Caco-2 (cell line): Measurements from ENCODE around the gene SULT4A1. TPM values are rescaled to one million over a fixed set of nuclear protein-coding genes. Genes with fewer than 3 reads are reported as not detected.

Source experiments
- BruUV-seq: library from RNA; stranded (reverse); fragments of 400-500 nt; replicated peaks from 2 replicates; lab custom pipeline; 2021; lab: Mats Ljungman, UMichigan
- CTCF ChIA-PET: fragments of 300-600 bp; sonication (Branson Sonifier 250); formaldehyde crosslinking; loops from one replicate; lab custom pipeline; 2022; ENCODE audit warnings: antibody characterized with exemption; lab: Charles Lee
- POLR2A ChIA-PET: fragments of 300-600 bp; sonication (Branson Sonifier 250); formaldehyde crosslinking; loops from one replicate; lab custom pipeline; 2022; ENCODE audit warnings: antibody characterized with exemption; lab: Charles Lee
- DNase-seq, 2 experiments: peaks; one replicate each; pipeline versions ENCODE4 v3.0.0 to v3.0.0-alpha.2; 2020 to 2022
- H3K27me3 ChIP-seq: replicated peaks from 2 replicates; pipeline ENCODE4 v1.6.0; 2011; ENCODE audit warnings: low read length; ENCODE audit not compliant: control insufficient read depth, insufficient read depth
- H3K36me3 ChIP-seq: 2 replicates; pipeline ENCODE4 v1.5.1; 2011; ENCODE audit warnings: low read length; ENCODE audit not compliant: control insufficient read depth, insufficient read depth
- H3K4me1 ChIP-seq: fragments of 250-450 bp; sonication (Bioruptor Pico); 2 replicates; pipeline ENCODE4 v1.5.1; 2020; ENCODE audit warnings: mild to moderate bottlenecking
- H3K4me3 ChIP-seq: 2 replicates; pipeline ENCODE4 v1.5.1; 2011; ENCODE audit warnings: low read depth, mild to moderate bottlenecking, control low read depth, low read length
- H3K9me3 ChIP-seq: fragments of 250-450 bp; sonication (Bioruptor Pico); 2 replicates; pipeline ENCODE4 v1.5.1; 2020; ENCODE audit warnings: mild to moderate bottlenecking, moderate library complexity
- H3K27ac Mint-ChIP-seq: one replicate; pipeline ENCODE4 v1.8.0; 2022; ENCODE audit warnings: mixed read lengths; ENCODE audit not compliant: unreplicated experiment
- H3K27me3 Mint-ChIP-seq: one replicate; pipeline ENCODE4 v1.8.0; 2022; ENCODE audit warnings: mixed read lengths; ENCODE audit not compliant: insufficient read depth, unreplicated experiment
- H3K36me3 Mint-ChIP-seq: one replicate; pipeline ENCODE4 v1.8.0; 2022; ENCODE audit warnings: mild to moderate bottlenecking, mixed read lengths; ENCODE audit not compliant: insufficient read depth, unreplicated experiment
- H3K4me1 Mint-ChIP-seq: one replicate; pipeline ENCODE4 v1.8.0; 2022; ENCODE audit warnings: low read depth, mixed read lengths; ENCODE audit not compliant: unreplicated experiment
- H3K4me3 Mint-ChIP-seq: one replicate; pipeline ENCODE4 v1.8.0; 2022; ENCODE audit warnings: mild to moderate bottlenecking, moderate library complexity, mixed read lengths; ENCODE audit not compliant: unreplicated experiment
- H3K9me3 Mint-ChIP-seq: one replicate; pipeline ENCODE4 v1.8.0; 2022; ENCODE audit warnings: mixed read lengths; ENCODE audit not compliant: unreplicated experiment
- intact Hi-C: fragments of 100-400 bp; cut with micrococcal nuclease; formaldehyde crosslinking; loops from one replicate; pipeline ENCODE4 v1.10.0; 2022; ENCODE audit not compliant: unreplicated experiment
- total RNA-seq: library from RNA; stranded (reverse); gene quantifications from 2 replicates; pipeline ENCODE4 v1.2.3, GENCODE V29; 2022
- TF ChIP-seq, protein P1 (sequence below), 2 experiments: fragments of 200-600 bp in 1 of 2; IDR thresholded peaks; 1 replicate in 1 of 2; 2 replicates in 1 of 2; pipeline versions ENCODE4 v1.5.1 to v1.8.0; 2011 to 2022; ENCODE audit warnings: antibody characterized with exemption in 1 of 2, control low read depth in 1 of 2, inconsistent platforms in 1 of 2, low read depth in 1 of 2, low read length in 1 of 2, mild to moderate bottlenecking in 1 of 2, moderate library complexity in 1 of 2; ENCODE audit not compliant: insufficient read depth in 1 of 2, severe bottlenecking in 1 of 2, unreplicated experiment in 1 of 2

The SULT4A1 gene
- total RNA-seq, 1 experiment from 2014 or later = not detected

GRCh38 chr22:43826142-43827002 is 35.9 kb downstream of the SULT4A1 start:
- no peak overlapping the region for H3K4me3 Mint-ChIP-seq
- H3K36me3 Mint-ChIP-seq = no peaks in the 10 kb centered on the region
- CTCF ChIA-PET = interaction anchor here (1.0 kb wide), 1 partner anchor 119 kb away, joined by 5 read pairs; no protein-coding TSS in a partner anchor
- H3K4me1 ChIP-seq = peaks cover 8% of the 10 kb centered on the region; the same call in 1 of the 2 replicates
- H3K4me3 ChIP-seq = no peak overlapping the region
- H3K4me1 Mint-ChIP-seq = no peaks in the 10 kb centered on the region
- TF ChIP-seq, protein P1, sequence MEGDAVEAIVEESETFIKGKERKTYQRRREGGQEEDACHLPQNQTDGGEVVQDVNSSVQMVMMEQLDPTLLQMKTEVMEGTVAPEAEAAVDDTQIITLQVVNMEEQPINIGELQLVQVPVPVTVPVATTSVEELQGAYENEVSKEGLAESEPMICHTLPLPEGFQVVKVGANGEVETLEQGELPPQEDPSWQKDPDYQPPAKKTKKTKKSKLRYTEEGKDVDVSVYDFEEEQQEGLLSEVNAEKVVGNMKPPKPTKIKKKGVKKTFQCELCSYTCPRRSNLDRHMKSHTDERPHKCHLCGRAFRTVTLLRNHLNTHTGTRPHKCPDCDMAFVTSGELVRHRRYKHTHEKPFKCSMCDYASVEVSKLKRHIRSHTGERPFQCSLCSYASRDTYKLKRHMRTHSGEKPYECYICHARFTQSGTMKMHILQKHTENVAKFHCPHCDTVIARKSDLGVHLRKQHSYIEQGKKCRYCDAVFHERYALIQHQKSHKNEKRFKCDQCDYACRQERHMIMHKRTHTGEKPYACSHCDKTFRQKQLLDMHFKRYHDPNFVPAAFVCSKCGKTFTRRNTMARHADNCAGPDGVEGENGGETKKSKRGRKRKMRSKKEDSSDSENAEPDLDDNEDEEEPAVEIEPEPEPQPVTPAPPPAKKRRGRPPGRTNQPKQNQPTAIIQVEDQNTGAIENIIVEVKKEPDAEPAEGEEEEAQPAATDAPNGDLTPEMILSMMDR (IDR thresholded peaks at IDR 0.05; ENCODE audit: insufficient read depth in 1 of 2, low read depth in 1 of 2, low read length in 1 of 2, severe bottlenecking in 1 of 2, unreplicated experiment in 1 of 2) = peak; percentile 10 to 23
- no peaks in the 10 kb centered on the region for H3K9me3 ChIP-seq
- H3K27ac Mint-ChIP-seq = no peak overlapping the region
- DNase-seq = no peak
- H3K27me3 ChIP-seq = no peaks in the 10 kb centered on the region; the same call in 1 of the 2 replicates
- intact Hi-C loops = loop anchor here (10.0 kb wide), 1 partner anchor 442 kb away; no protein-coding TSS in a partner anchor
- H3K27me3 Mint-ChIP-seq = peaks cover 30% of the 10 kb centered on the region
- BruUV-seq = no TSS peak
- H3K36me3 ChIP-seq = no peaks in the 10 kb centered on the region
- POLR2A ChIA-PET = interaction anchor here (0.6 kb wide), 1 partner anchor 14 kb away, joined by 5 read pairs; the partner anchor contains the start of gene EFCAB6
- no peaks in the 10 kb centered on the region for H3K9me3 Mint-ChIP-seq

GRCh38 chr22:43825651-43826050 is 36.7 kb downstream of the SULT4A1 start:
- Mint-ChIP-seq H3K4me1 (no peaks in the 10 kb centered on the region), H3K27ac (no peak overlapping the region), H3K36me3 (no peaks in the 10 kb centered on the region), H3K27me3 (peaks cover 35% of the 10 kb centered on the region), H3K4me3 (no peak overlapping the region), H3K9me3 (no peaks in the 10 kb centered on the region)
- intact Hi-C loops = loop anchor here (10.0 kb wide), 1 partner anchor 441 kb away; no protein-coding TSS in a partner anchor
- Histone ChIP-seq H3K4me1 (peaks cover 8% of the 10 kb centered on the region; the same call in 1 of the 2 replicates), H3K4me3 (no peak overlapping the region), H3K9me3 (no peaks in the 10 kb centered on the region), H3K27me3 (no peaks in the 10 kb centered on the region; the same call in 1 of the 2 replicates), H3K36me3 (no peaks in the 10 kb centered on the region)
- BruUV-seq = no TSS peak
- ChIA-PET CTCF (no interaction called here), POLR2A (no interaction called here)
- no peak for DNase-seq
- TF ChIP-seq, protein P1 (IDR thresholded peaks at IDR 0.05; ENCODE audit: insufficient read depth in 1 of 2, low read depth in 1 of 2, low read length in 1 of 2, severe bottlenecking in 1 of 2, unreplicated experiment in 1 of 2) = no peak

GRCh38 chr22:43824724-43825420 is 37.4 kb downstream of the SULT4A1 start:
- Mint-ChIP-seq H3K27ac (no peak overlapping the region), H3K36me3 (no peaks in the 10 kb centered on the region), H3K4me1 (no peaks in the 10 kb centered on the region), H3K27me3 (peaks cover 35% of the 10 kb centered on the region), H3K4me3 (no peak overlapping the region), H3K9me3 (no peaks in the 10 kb centered on the region)
- CTCF ChIA-PET = no interaction called here
- Histone ChIP-seq H3K36me3 (no peaks in the 10 kb centered on the region), H3K9me3 (no peaks in the 10 kb centered on the region), H3K27me3 (no peaks in the 10 kb centered on the region), H3K4me1 (peaks cover 8% of the 10 kb centered on the region; the same call in 1 of the 2 replicates), H3K4me3 (no peak overlapping the region)
- BruUV-seq = no TSS peak
- POLR2A ChIA-PET = no interaction called here
- intact Hi-C loops = loop anchor here (10.0 kb wide), 1 partner anchor 440 kb away; no protein-coding TSS in a partner anchor
- DNase-seq = no peak
- TF ChIP-seq, protein P1 (IDR thresholded peaks at IDR 0.05; ENCODE audit: insufficient read depth in 1 of 2, low read depth in 1 of 2, low read length in 1 of 2, severe bottlenecking in 1 of 2, unreplicated experiment in 1 of 2) = no peak
